Stomach smooth muscle (tissue), 2 donors: ENCODE measurements around the gene OLIG2.

Experiments used
- H3K27ac ChIP-seq: one replicate; pipeline ENCODE4 v1.7.0; 2013; ENCODE audit warnings: mild to moderate bottlenecking, low read length, inconsistent platforms
- H3K27me3 ChIP-seq, 2 donors: one replicate each; pipeline ENCODE4 v1.7.0; 2013; ENCODE audit warnings: low read length in 2 of 2; ENCODE audit not compliant: insufficient read depth in 2 of 2, control insufficient read depth in 1 of 2
- H3K36me3 ChIP-seq, 2 donors: one replicate each; pipeline ENCODE4 v1.7.0; 2013; ENCODE audit warnings: low read length in 2 of 2; ENCODE audit not compliant: control insufficient read depth in 2 of 2, insufficient read depth in 2 of 2
- H3K4me1 ChIP-seq: one replicate; pipeline ENCODE4 v1.7.0; 2013; ENCODE audit warnings: low read length; ENCODE audit not compliant: control insufficient read depth, insufficient read depth
- H3K4me3 ChIP-seq, 2 donors: one replicate each; pipeline ENCODE4 v1.7.0; 2013; ENCODE audit warnings: low read length in 2 of 2
- H3K9ac ChIP-seq, 2 donors: one replicate each; pipeline ENCODE4 v1.7.0; 2013; ENCODE audit warnings: low read length in 2 of 2, mild to moderate bottlenecking in 1 of 2
- H3K9me3 ChIP-seq, 2 donors: one replicate each; pipeline ENCODE4 v1.7.0; 2013; ENCODE audit warnings: low read length in 2 of 2; ENCODE audit not compliant: control insufficient read depth in 2 of 2
- donor health status: healthy.
- donor health status: Pancreatic carcinoma.

The OLIG2 gene

GRCh38 chr21:33033094-33033951 lies 7.6 kb downstream of the OLIG2 start:
- Histone ChIP-seq H3K9ac (no peak overlapping the region), H3K36me3 (no peaks in the 10 kb centered on the region), H3K4me3 (no peak overlapping the region), H3K27me3 (peaks cover 53 to 60% of the 10 kb centered on the region in 2 donors), H3K27ac (no peak overlapping the region), H3K4me1 (peaks cover 2% of the 10 kb centered on the region), H3K9me3 (no peaks in the 10 kb centered on the region)

- Histone ChIP-seq H3K27me3 (peaks cover 47 to 57% of the 10 kb centered on the region in 2 donors), H3K4me1 (peaks cover 2% of the 10 kb centered on the region)
Measured at GRCh38 chr21:33033961-33034413, 8.3 kb downstream of the OLIG2 start.

GRCh38 chr21:33035147-33035546 lies 9.4 kb downstream of the OLIG2 start:
- Histone ChIP-seq H3K27ac (no peak overlapping the region), H3K9me3 (no peaks in the 10 kb centered on the region), H3K4me1 (peaks cover 2% of the 10 kb centered on the region), H3K36me3 (no peaks in the 10 kb centered on the region), H3K4me3 (no peak overlapping the region), H3K27me3 (peaks cover 35 to 45% of the 10 kb centered on the region in 2 donors), H3K9ac (no peak overlapping the region)

More at GRCh38 chr21:33033961-33034413, 8.3 kb downstream of the OLIG2 start:
- Histone ChIP-seq H3K9me3 (no peaks in the 10 kb centered on the region), H3K27ac (no peak overlapping the region), H3K9ac (no peak overlapping the region), H3K4me3 (no peak overlapping the region), H3K36me3 (no peaks in the 10 kb centered on the region)

- H3K27me3 ChIP-seq: peaks cover 33 to 44% of the 10 kb centered on the region in 2 donors
- H3K4me3 ChIP-seq: no peak overlapping the region
- H3K27ac ChIP-seq: no peak overlapping the region
- no peak overlapping the region for H3K9ac ChIP-seq
- peaks cover 2% of the 10 kb centered on the region for H3K4me1 ChIP-seq
- no peaks in the 10 kb centered on the region for H3K9me3 ChIP-seq
- H3K36me3 ChIP-seq: no peaks in the 10 kb centered on the region
Measured at GRCh38 chr21:33036430-33037162, 10.9 kb downstream of the OLIG2 start.

GRCh38 chr21:33037501-33037900 lies 11.8 kb downstream of the OLIG2 start:
- Histone ChIP-seq H3K36me3 (no peaks in the 10 kb centered on the region), H3K4me1 (peaks cover 2% of the 10 kb centered on the region), H3K4me3 (no peak overlapping the region), H3K27ac (no peak overlapping the region), H3K27me3 (peaks cover 32 to 38% of the 10 kb centered on the region in 2 donors), H3K9me3 (no peaks in the 10 kb centered on the region), H3K9ac (no peak overlapping the region)

GRCh38 chr21:33039536-33039935 lies 13.8 kb downstream of the OLIG2 start:
- Histone ChIP-seq H3K9me3 (no peaks in the 10 kb centered on the region), H3K4me3 (no peak overlapping the region), H3K36me3 (no peaks in the 10 kb centered on the region), H3K27me3 (peaks cover 18 to 34% of the 10 kb centered on the region in 2 donors), H3K9ac (no peak overlapping the region), H3K27ac (no peak overlapping the region), H3K4me1 (peaks cover 2% of the 10 kb centered on the region)

GRCh38 chr21:33040215-33040614 lies 14.5 kb downstream of the OLIG2 start:
- H3K9me3 ChIP-seq: no peaks in the 10 kb centered on the region
- no peak overlapping the region for H3K27ac ChIP-seq
- H3K4me3 ChIP-seq: no peak overlapping the region
- H3K9ac ChIP-seq: no peak overlapping the region
- peaks cover 13 to 28% of the 10 kb centered on the region in 2 donors for H3K27me3 ChIP-seq
- peaks cover 2% of the 10 kb centered on the region for H3K4me1 ChIP-seq
- H3K36me3 ChIP-seq: no peaks in the 10 kb centered on the region

GRCh38 chr21:33041981-33042380 lies 16.2 kb downstream of the OLIG2 start:
- H3K9me3 ChIP-seq: no peaks in the 10 kb centered on the region
- H3K27ac ChIP-seq: no peak overlapping the region
- H3K4me1 ChIP-seq: no peaks in the 10 kb centered on the region
- peaks cover 10 to 21% of the 10 kb centered on the region in 2 donors for H3K27me3 ChIP-seq
- H3K4me3 ChIP-seq: no peak overlapping the region
- no peak overlapping the region for H3K9ac ChIP-seq
- no peaks in the 10 kb centered on the region for H3K36me3 ChIP-seq

- no peak overlapping the region for H3K27ac ChIP-seq
- H3K4me3 ChIP-seq: no peak overlapping the region
- no peaks in the 10 kb centered on the region for H3K4me1 ChIP-seq
- H3K9ac ChIP-seq: no peak overlapping the region
- H3K27me3 ChIP-seq: peaks cover 14 to 22% of the 10 kb centered on the region in 2 donors
- H3K9me3 ChIP-seq: no peaks in the 10 kb centered on the region
- H3K36me3 ChIP-seq: no peaks in the 10 kb centered on the region
Measured at GRCh38 chr21:33042812-33043211, 17.1 kb downstream of the OLIG2 start.

- Histone ChIP-seq H3K36me3 (no peaks in the 10 kb centered on the region), H3K9me3 (no peaks in the 10 kb centered on the region), H3K27me3 (peaks cover 8 to 21% of the 10 kb centered on the region in 2 donors), H3K9ac (no peak overlapping the region), H3K27ac (no peak overlapping the region), H3K4me3 (no peak overlapping the region), H3K4me1 (no peaks in the 10 kb centered on the region)
Measured at GRCh38 chr21:33046455-33046854, 20.7 kb downstream of the OLIG2 start.
